ENCODE results near the gene ZFYVE1. TPM values are rescaled to one million over a fixed set of nuclear protein-coding genes. Genes with fewer than 3 reads are reported as not detected.
A peak's percentile ranks its signal among the peaks of the same experiment; 100 is the strongest.

Gene ZFYVE1
- total RNA-seq, 1 experiment from 2014 or later: 14.2 TPM

DNA sequence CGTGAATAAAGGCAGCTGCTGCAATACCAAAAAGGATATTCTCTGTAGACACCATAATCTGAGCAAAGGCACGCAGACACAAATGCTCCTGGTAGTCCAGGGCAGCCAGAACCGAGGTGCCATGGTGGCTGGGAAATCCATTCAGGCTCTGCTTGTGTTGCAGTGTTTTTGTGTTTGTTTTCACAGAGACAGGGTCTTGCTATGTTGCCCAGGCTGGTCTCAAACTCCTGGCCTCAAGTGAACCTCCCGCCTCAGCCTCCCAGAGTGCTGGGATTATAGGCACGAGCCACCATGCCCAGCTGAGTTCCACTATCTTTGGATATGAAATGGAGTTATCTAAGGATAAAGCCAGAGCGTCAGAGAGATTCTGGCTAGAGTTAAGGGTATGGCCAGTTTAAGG lies 60.9 kb downstream of the ZFYVE1 start:
- no peaks in the 10 kb centered on the region for H3K23me2 ChIP-seq (ENCODE audit: insufficient read length, low read depth, low read length, poor library complexity, severe bottlenecking)
- Mint-ChIP-seq H3K27ac (no peak overlapping the region), H3K4me3 (no peak overlapping the region), H3K4me1 (peaks cover 0 to 10% of the 10 kb centered on the region in 2 experiments; a peak in 2 of 4 replicates), H3K9me3 (no peaks in the 10 kb centered on the region; a peak in 2 of 5 replicates), H3K27me3 (ENCODE audit: low read depth) (peaks cover 3% of the 10 kb centered on the region; the same call in 1 of the 2 replicates), H3K36me3 (ENCODE audit: insufficient read depth in 1 of 3, low read depth in 3 of 3) (peaks cover 5 to 32% (median 21%) of the 10 kb centered on the region in 3 experiments; a peak in 6 of 7 replicates)
- no peak overlapping the region for H2AFZ ChIP-seq (ENCODE audit: low read length)
- no peak overlapping the region for H3T11ph ChIP-seq (ENCODE audit: low read length)
- H3K79me1 ChIP-seq (ENCODE audit: insufficient read depth, low read depth, low read length, poor library complexity, severe bottlenecking): no peaks in the 10 kb centered on the region
- no CpG with 5 or more reads among the region's 6 CpGs for WGBS (ENCODE audit: extremely low coverage, insufficient read length, low lambda C conversion rate)
- 0 out of 2 replicates have a peak overlapping the region, but pooled peaks have one; percentile 21 for H3K14ac ChIP-seq (ENCODE audit: insufficient read depth, low read length)
- no peak overlapping the region for H3K4me2 ChIP-seq (ENCODE audit: insufficient read depth, insufficient read length, low read length)
- H2BK12ac ChIP-seq (ENCODE audit: insufficient read length, low read depth, low read length): no peak overlapping the region
- H2BK15ac ChIP-seq (ENCODE audit: low read depth, low read length): no peak overlapping the region
- H4K20me1 ChIP-seq (ENCODE audit: control insufficient read depth, insufficient read depth, insufficient read length): no peaks in the 10 kb centered on the region
- H3K9ac ChIP-seq (ENCODE audit: extremely low read depth, insufficient read length, low read length): no peak overlapping the region
- no peaks in the 10 kb centered on the region for H3K4me1 ChIP-seq (ENCODE audit: insufficient read depth, low read length)
- no peak overlapping the region for H4K8ac ChIP-seq (replicated peaks; ENCODE audit: insufficient read length, low read depth, low read length)
- no peaks in the 10 kb centered on the region for H3K9me3 ChIP-seq (ENCODE audit: control insufficient read depth, low read depth, low read length)
- TF ChIP-seq, protein P1, sequence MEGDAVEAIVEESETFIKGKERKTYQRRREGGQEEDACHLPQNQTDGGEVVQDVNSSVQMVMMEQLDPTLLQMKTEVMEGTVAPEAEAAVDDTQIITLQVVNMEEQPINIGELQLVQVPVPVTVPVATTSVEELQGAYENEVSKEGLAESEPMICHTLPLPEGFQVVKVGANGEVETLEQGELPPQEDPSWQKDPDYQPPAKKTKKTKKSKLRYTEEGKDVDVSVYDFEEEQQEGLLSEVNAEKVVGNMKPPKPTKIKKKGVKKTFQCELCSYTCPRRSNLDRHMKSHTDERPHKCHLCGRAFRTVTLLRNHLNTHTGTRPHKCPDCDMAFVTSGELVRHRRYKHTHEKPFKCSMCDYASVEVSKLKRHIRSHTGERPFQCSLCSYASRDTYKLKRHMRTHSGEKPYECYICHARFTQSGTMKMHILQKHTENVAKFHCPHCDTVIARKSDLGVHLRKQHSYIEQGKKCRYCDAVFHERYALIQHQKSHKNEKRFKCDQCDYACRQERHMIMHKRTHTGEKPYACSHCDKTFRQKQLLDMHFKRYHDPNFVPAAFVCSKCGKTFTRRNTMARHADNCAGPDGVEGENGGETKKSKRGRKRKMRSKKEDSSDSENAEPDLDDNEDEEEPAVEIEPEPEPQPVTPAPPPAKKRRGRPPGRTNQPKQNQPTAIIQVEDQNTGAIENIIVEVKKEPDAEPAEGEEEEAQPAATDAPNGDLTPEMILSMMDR (conservative IDR thresholded peaks at IDR 0.05): no peak
- H3K18ac ChIP-seq (ENCODE audit: insufficient read length, low read depth, low read length): no peak overlapping the region
- H3K23ac ChIP-seq (ENCODE audit: insufficient read length, low read depth, low read length): no peak overlapping the region
- no peak overlapping the region for H3K56ac ChIP-seq (ENCODE audit: insufficient read length, low read depth, low read length)
- H2BK120ac ChIP-seq (ENCODE audit: low read depth, low read length, poor library complexity, severe bottlenecking): no peak overlapping the region
- no peaks in the 10 kb centered on the region for H3K79me2 ChIP-seq (ENCODE audit: insufficient read depth, low read length)
- no peak overlapping the region for H2BK5ac ChIP-seq (ENCODE audit: insufficient read length, low read length)
- no peak overlapping the region for H4K5ac ChIP-seq (ENCODE audit: insufficient read length, low read depth, low read length)
- H2AK5ac ChIP-seq (ENCODE audit: insufficient read length, low read length): no peak overlapping the region
- H2BK20ac ChIP-seq (ENCODE audit: low read depth, low read length, poor library complexity, severe bottlenecking): no peak overlapping the region
- no peak overlapping the region for H4K91ac ChIP-seq (ENCODE audit: insufficient read length, low read depth, low read length)
- no peak overlapping the region for H3K27ac ChIP-seq (ENCODE audit: insufficient read length, low read depth, low read length)
- no peak for DNase-seq
- no peaks in the 10 kb centered on the region for H3K27me3 ChIP-seq (ENCODE audit: insufficient read depth, low read length)
- no peak overlapping the region for H3K4ac ChIP-seq (ENCODE audit: low read depth, low read length)
